Measurements from ENCODE around the gene TGM3. TPM values are rescaled to one million over a fixed set of nuclear protein-coding genes. Genes with fewer than 3 reads are reported as not detected.

Gene TGM3
- total and polyA plus RNA-seq, 10 of the 15 experiments (the other 5 are each of a cell fraction or from before 2014, with no cell fraction given): not detected

- ChIA-PET POLR2A (no interaction called here), RAD21 (ENCODE audit: unreplicated experiment) (no interaction called here), CTCF (interaction anchor here (1.1 to 1.9 kb wide), 2 partner anchors 10 to 94 kb away, joined by 4 to 7 read pairs; no protein-coding TSS in a partner anchor), SMC1A (ENCODE audit: uncharacterized antibody, unreplicated experiment) (no interaction called here)
- Histone ChIP-seq H3K4me3 (no peak overlapping the region), H3K4me1 (ENCODE audit: control insufficient read depth, insufficient read depth, low read length) (no peaks in the 10 kb centered on the region), H3K9me3 (replicated peaks; ENCODE audit: control insufficient read depth, insufficient read depth, low read length) (no peaks in the 10 kb centered on the region; the same call in 2 of the 3 replicates), H3K36me3 (ENCODE audit: control insufficient read depth in 2 of 2, insufficient read depth in 2 of 2, low read length in 1 of 2) (no peaks in the 10 kb centered on the region), H3K79me2 (ENCODE audit: control insufficient read depth, insufficient read depth, low read length) (no peaks in the 10 kb centered on the region), H3K9ac (ENCODE audit: control insufficient read depth, insufficient read depth, low read length) (no peak overlapping the region), H3K27me3 (replicated peaks in 1 of 2; ENCODE audit: control insufficient read depth in 2 of 2, insufficient read depth in 2 of 2, low read length in 1 of 2) (no peaks in the 10 kb centered on the region), H3K27ac (ENCODE audit: control insufficient read depth, insufficient read depth) (no peak overlapping the region), H3K4me2 (ENCODE audit: control insufficient read depth, insufficient read depth) (no peak overlapping the region), H2AFZ (ENCODE audit: control insufficient read depth, low read depth, low read length) (no peak overlapping the region), H4K20me1 (ENCODE audit: control insufficient read depth, insufficient read depth) (no peaks in the 10 kb centered on the region)
- no TSS peak for BruUV-seq (replicated peaks)
- in situ Hi-C loops (cut with MboI) (no loop called here), intact Hi-C loops (cut with micrococcal nuclease; ENCODE audit: unreplicated experiment) (no loop called here)
- FAIRE-seq (no peak), ATAC-seq (no peak), DNase-seq (ENCODE audit: low read depth, low spot score) (no peak)
- 64% methylated on average over 3 of the region's 3 CpGs for WGBS (ENCODE audit: insufficient coverage, insufficient replicate concordance, low lambda C conversion rate, missing lambda C conversion rate)
- TF ChIP-seq NFIC (IDR thresholded peaks at IDR 0.05; ENCODE audit: low read depth, low read length) (no peak), KDM1A (IDR thresholded peaks at IDR 0.05; ENCODE audit: borderline replicate concordance) (no peak), PBX3 (IDR thresholded peaks at IDR 0.05; ENCODE audit: insufficient replicate concordance, low read depth, low read length) (no peak), TCF7 (IDR thresholded peaks at IDR 0.05; ENCODE audit: borderline replicate concordance) (no peak), SMAD5 (IDR thresholded peaks at IDR 0.05; ENCODE audit: low read depth) (no peak), BMI1 (IDR thresholded peaks at IDR 0.05; ENCODE audit: borderline replicate concordance) (no peak), ZNF207 (IDR thresholded peaks at IDR 0.05; ENCODE audit: borderline replicate concordance) (no peak), NBN (IDR thresholded peaks at IDR 0.05) (no peak), BCL11A (IDR thresholded peaks at IDR 0.05; ENCODE audit: low read depth, low read length) (no peak), ZNF274 (IDR thresholded peaks at IDR 0.05; ENCODE audit: insufficient read depth, insufficient read length) (no peak), REST (IDR thresholded peaks at IDR 0.05; ENCODE audit: low read depth, low read length) (no peak), IKZF1 (conservative IDR thresholded peaks at IDR 0.05) (no peak), ZBTB33 (IDR thresholded peaks at IDR 0.05) (no peak)
Measured at GRCh38 chr20:2358006-2358405, 62.2 kb downstream of the TGM3 start.

Measured in GM12878 (cell line).